Mucosa of rectum (tissue), 2 donors: Measurements from ENCODE around the gene CHRNE.

ENCODE experiments used
- H3K27ac ChIP-seq, 2 donors: one replicate each; pipeline ENCODE4 v1.7.0; 2013; ENCODE audit warnings: inconsistent platforms in 2 of 2, low read depth in 2 of 2, low read length in 2 of 2
- H3K27me3 ChIP-seq, 2 donors: one replicate each; pipeline ENCODE4 v1.7.0; 2013; ENCODE audit warnings: low read length in 2 of 2; ENCODE audit not compliant: control insufficient read depth in 2 of 2, insufficient read depth in 2 of 2
- H3K36me3 ChIP-seq, 2 donors: one replicate each; pipeline ENCODE4 v1.7.0; 2013; ENCODE audit warnings: low read length in 2 of 2; ENCODE audit not compliant: control insufficient read depth in 2 of 2, insufficient read depth in 2 of 2
- H3K4me1 ChIP-seq, 2 donors: one replicate each; pipeline ENCODE4 v1.7.0; 2013; ENCODE audit warnings: low read length in 2 of 2, mild to moderate bottlenecking in 1 of 2; ENCODE audit not compliant: control insufficient read depth in 2 of 2, insufficient read depth in 2 of 2
- H3K4me3 ChIP-seq, 2 donors: one replicate each; pipeline ENCODE4 v1.7.0; 2013; ENCODE audit warnings: low read length in 2 of 2
- H3K9ac ChIP-seq, 2 donors: one replicate each; pipeline ENCODE4 v1.7.0; 2013; ENCODE audit warnings: low read length in 2 of 2, low read depth in 1 of 2, mild to moderate bottlenecking in 1 of 2
- H3K9me3 ChIP-seq, 2 donors: one replicate each; pipeline ENCODE4 v1.7.0; 2013; ENCODE audit warnings: low read length in 2 of 2; ENCODE audit not compliant: control insufficient read depth in 2 of 2
- donor health status: healthy.
- donor health status: Normal muscosa, but diverticular disease.

Gene CHRNE

GRCh38 chr17:4903051-4903818 lies at the start of gene CHRNE:
Gene CHRNE, minus strand, starts transcription at chr17:4903098. Its CDS starts 35 bp downstream, at chr17:4903063.
- Histone ChIP-seq H3K4me1 (peaks cover 21 to 29% of the 10 kb centered on the region in 2 donors), H3K36me3 (no peaks in the 10 kb centered on the region), H3K9ac (no peak within 1 kb of the TSS), H3K27ac (peak within 1 kb of the TSS in 1 of 2 donors; percentile 44), H3K4me3 (peak within 1 kb of the TSS in 1 of 2 donors; percentile 45), H3K9me3 (no peaks in the 10 kb centered on the region), H3K27me3 (peaks cover 4 to 13% of the 10 kb centered on the region in 2 donors)

GRCh38 chr17:4951486-4951885 lies 48.6 kb upstream of the CHRNE start:
- H3K9ac ChIP-seq, result no peak overlapping the region
- no peaks in the 10 kb centered on the region for H3K27me3 ChIP-seq
- H3K4me1 ChIP-seq, result peaks cover 13 to 14% of the 10 kb centered on the region in 2 donors
- H3K4me3 ChIP-seq, result no peak overlapping the region
- H3K9me3 ChIP-seq, result no peaks in the 10 kb centered on the region
- H3K36me3 ChIP-seq, result peaks cover 2 to 6% of the 10 kb centered on the region in 2 donors
- no peak overlapping the region for H3K27ac ChIP-seq

GRCh38 chr17:4950746-4951204 lies 47.9 kb upstream of the CHRNE start, which contains the start of gene ENO3:
Gene ENO3, plus strand, starts transcription at chr17:4951119. Its CDS starts 711 bp downstream, at chr17:4951830.
- no peaks in the 10 kb centered on the region for H3K9me3 ChIP-seq
- H3K4me1 ChIP-seq, result peaks cover 20% of the 10 kb centered on the region in 2 donors
- H3K27ac ChIP-seq, result peak within 1 kb of the TSS; percentile 100
- H3K27me3 ChIP-seq, result no peaks in the 10 kb centered on the region
- H3K4me3 ChIP-seq, result peak within 1 kb of the TSS; percentile 73 to 77
- peaks cover 9 to 12% of the 10 kb centered on the region in 2 donors for H3K36me3 ChIP-seq
- H3K9ac ChIP-seq, result peak within 1 kb of the TSS; percentile 86 to 92

- peak overlapping the region; percentile 73 to 77 for H3K4me3 ChIP-seq
- peak overlapping the region; percentile 86 to 92 for H3K9ac ChIP-seq
- peaks cover 25 to 26% of the 10 kb centered on the region in 2 donors for H3K4me1 ChIP-seq
- H3K27me3 ChIP-seq, result no peaks in the 10 kb centered on the region
- H3K36me3 ChIP-seq, result peaks cover 14 to 15% of the 10 kb centered on the region in 2 donors
- peak overlapping the region; percentile 100 for H3K27ac ChIP-seq
- no peaks in the 10 kb centered on the region for H3K9me3 ChIP-seq
Observed at GRCh38 chr17:4950075-4950745, 47.3 kb upstream of the CHRNE start.

GRCh38 chr17:4949321-4950074 lies 46.6 kb upstream of the CHRNE start:
- Histone ChIP-seq H3K27me3 (no peaks in the 10 kb centered on the region), H3K9ac (peak overlapping the region; percentile 73 to 88), H3K36me3 (peaks cover 20 to 21% of the 10 kb centered on the region in 2 donors), H3K27ac (peak overlapping the region; percentile 100), H3K9me3 (no peaks in the 10 kb centered on the region), H3K4me1 (peaks cover 33% of the 10 kb centered on the region in 2 donors), H3K4me3 (peak overlapping the region; percentile 87 to 93)

- no peaks in the 10 kb centered on the region for H3K27me3 ChIP-seq
- H3K27ac ChIP-seq, result peak overlapping the region; percentile 100
- peak overlapping the region; percentile 87 to 93 for H3K4me3 ChIP-seq
- peaks cover 24 to 26% of the 10 kb centered on the region in 2 donors for H3K36me3 ChIP-seq
- H3K9me3 ChIP-seq, result no peaks in the 10 kb centered on the region
- peak overlapping the region; percentile 73 to 88 for H3K9ac ChIP-seq
- peaks cover 34 to 37% of the 10 kb centered on the region in 2 donors for H3K4me1 ChIP-seq
Observed at GRCh38 chr17:4948931-4949320, 46.0 kb upstream of the CHRNE start.

GRCh38 chr17:4948166-4948930 lies 45.5 kb upstream of the CHRNE start, which contains the start of gene PFN1:
Gene PFN1, minus strand, starts transcription at chr17:4948530. Its CDS starts 136 bp downstream, at chr17:4948394.
- no peaks in the 10 kb centered on the region for H3K9me3 ChIP-seq
- peaks cover 26 to 31% of the 10 kb centered on the region in 2 donors for H3K36me3 ChIP-seq
- H3K4me3 ChIP-seq, result peak within 1 kb of the TSS; percentile 89 to 93
- peak within 1 kb of the TSS; percentile 100 for H3K27ac ChIP-seq
- H3K4me1 ChIP-seq, result peaks cover 37 to 39% of the 10 kb centered on the region in 2 donors
- no peaks in the 10 kb centered on the region for H3K27me3 ChIP-seq
- H3K9ac ChIP-seq, result peak within 1 kb of the TSS; percentile 88 to 96

- peaks cover 37 to 39% of the 10 kb centered on the region in 2 donors for H3K4me1 ChIP-seq
- peak overlapping the region; percentile 89 to 93 for H3K4me3 ChIP-seq
- peak overlapping the region; percentile 88 to 96 for H3K9ac ChIP-seq
- no peaks in the 10 kb centered on the region for H3K27me3 ChIP-seq
- H3K36me3 ChIP-seq, result peaks cover 34 to 39% of the 10 kb centered on the region in 2 donors
- H3K27ac ChIP-seq, result peak overlapping the region; percentile 100
- H3K9me3 ChIP-seq, result no peaks in the 10 kb centered on the region
Observed at GRCh38 chr17:4947411-4948165, 44.7 kb upstream of the CHRNE start.
